Esophagus muscularis mucosa (tissue), 4 donors: ENCODE measurements around the gene RPS6KA1.

Source experiments
- EP300 ChIP-seq: sonication (generic); formaldehyde crosslinking; IDR thresholded peaks from one replicate; pipeline ENCODE4 v1.6.1; 2017; ENCODE audit warnings: antibody characterized with exemption
- POLR2A ChIP-seq: fragments of 450-650 bp; IDR thresholded peaks from one replicate; pipeline ENCODE4 v1.6.1; 2017; ENCODE audit warnings: antibody characterized with exemption, moderate library complexity, mild to moderate bottlenecking, low read depth
- POLR2AphosphoS5 ChIP-seq, 2 donors: sonication (generic); formaldehyde crosslinking; IDR thresholded peaks; one replicate each; pipeline ENCODE4 v1.6.1; 2017; ENCODE audit warnings: antibody characterized with exemption in 2 of 2
- TF ChIP-seq, protein P1 (sequence below), 3 experiments: fragments of 200-600 bp in 2 of 3; fragments of 450-650 bp in 1 of 3; sonication (generic) in 2 of 3; IDR thresholded peaks; one replicate each; pipeline ENCODE4 v1.5.1; 2017 to 2019; ENCODE audit warnings: antibody characterized with exemption in 3 of 3, mild to moderate bottlenecking in 2 of 3, moderate library complexity in 1 of 3

DNA sequence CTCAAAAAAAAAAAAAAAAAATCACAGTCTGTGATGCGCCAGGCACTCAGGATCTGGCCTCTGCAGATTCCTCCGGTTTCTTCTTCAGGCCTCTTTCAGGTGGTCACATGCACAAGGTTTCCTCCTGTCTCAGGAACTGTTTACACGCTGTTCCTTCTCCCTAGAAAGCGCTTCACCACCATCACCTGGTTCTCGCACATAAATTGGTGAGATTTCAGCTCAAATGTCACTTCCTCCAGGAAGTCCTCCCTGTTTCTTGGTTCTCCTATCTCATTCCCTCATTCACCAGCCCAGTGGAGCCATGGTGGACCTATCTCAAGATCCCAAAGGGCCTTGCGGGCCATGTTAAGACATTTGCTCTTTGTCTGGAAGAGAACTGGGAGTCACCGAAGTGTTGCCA lies 30.7 kb upstream of the RPS6KA1 start:
- TF ChIP-seq, protein P1, sequence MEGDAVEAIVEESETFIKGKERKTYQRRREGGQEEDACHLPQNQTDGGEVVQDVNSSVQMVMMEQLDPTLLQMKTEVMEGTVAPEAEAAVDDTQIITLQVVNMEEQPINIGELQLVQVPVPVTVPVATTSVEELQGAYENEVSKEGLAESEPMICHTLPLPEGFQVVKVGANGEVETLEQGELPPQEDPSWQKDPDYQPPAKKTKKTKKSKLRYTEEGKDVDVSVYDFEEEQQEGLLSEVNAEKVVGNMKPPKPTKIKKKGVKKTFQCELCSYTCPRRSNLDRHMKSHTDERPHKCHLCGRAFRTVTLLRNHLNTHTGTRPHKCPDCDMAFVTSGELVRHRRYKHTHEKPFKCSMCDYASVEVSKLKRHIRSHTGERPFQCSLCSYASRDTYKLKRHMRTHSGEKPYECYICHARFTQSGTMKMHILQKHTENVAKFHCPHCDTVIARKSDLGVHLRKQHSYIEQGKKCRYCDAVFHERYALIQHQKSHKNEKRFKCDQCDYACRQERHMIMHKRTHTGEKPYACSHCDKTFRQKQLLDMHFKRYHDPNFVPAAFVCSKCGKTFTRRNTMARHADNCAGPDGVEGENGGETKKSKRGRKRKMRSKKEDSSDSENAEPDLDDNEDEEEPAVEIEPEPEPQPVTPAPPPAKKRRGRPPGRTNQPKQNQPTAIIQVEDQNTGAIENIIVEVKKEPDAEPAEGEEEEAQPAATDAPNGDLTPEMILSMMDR (IDR thresholded peaks at IDR 0.05), result no peak
- no peak for TF ChIP-seq POLR2A
- TF ChIP-seq POLR2AphosphoS5 (IDR thresholded peaks at IDR 0.05), result no peak
- TF ChIP-seq EP300, result no peak
